ENCODE data around the gene AKR7A2.

- TF ChIP-seq CTCF (IDR thresholded peaks at IDR 0.05; ENCODE audit: insufficient read depth, low read depth, low read length): no peak
- no peak for TF ChIP-seq EZH2 (IDR thresholded peaks at IDR 0.05; ENCODE audit: insufficient read depth, low read length)
Observed at GRCh38 chr1:19345391-19345790, 33.4 kb upstream of the AKR7A2 start.
